GM20431 (cell line): ENCODE measurements around the gene HNRNPA1L2.
"Not testable (repeated sequence)": the region's sequence is repeated elsewhere in the genome, so short reads cannot be mapped to it uniquely, and the experiment has no call there.

ENCODE experiments used
- in situ Hi-C: fragments of 300-500 bp; cut with MseI, MboI; formaldehyde crosslinking; loops from one replicate; pipeline ENCODE4 v1.15.0; 2020; ENCODE audit warnings: low sequenced_read_pairs; ENCODE audit not compliant: unreplicated experiment

Gene HNRNPA1L2

DNA sequence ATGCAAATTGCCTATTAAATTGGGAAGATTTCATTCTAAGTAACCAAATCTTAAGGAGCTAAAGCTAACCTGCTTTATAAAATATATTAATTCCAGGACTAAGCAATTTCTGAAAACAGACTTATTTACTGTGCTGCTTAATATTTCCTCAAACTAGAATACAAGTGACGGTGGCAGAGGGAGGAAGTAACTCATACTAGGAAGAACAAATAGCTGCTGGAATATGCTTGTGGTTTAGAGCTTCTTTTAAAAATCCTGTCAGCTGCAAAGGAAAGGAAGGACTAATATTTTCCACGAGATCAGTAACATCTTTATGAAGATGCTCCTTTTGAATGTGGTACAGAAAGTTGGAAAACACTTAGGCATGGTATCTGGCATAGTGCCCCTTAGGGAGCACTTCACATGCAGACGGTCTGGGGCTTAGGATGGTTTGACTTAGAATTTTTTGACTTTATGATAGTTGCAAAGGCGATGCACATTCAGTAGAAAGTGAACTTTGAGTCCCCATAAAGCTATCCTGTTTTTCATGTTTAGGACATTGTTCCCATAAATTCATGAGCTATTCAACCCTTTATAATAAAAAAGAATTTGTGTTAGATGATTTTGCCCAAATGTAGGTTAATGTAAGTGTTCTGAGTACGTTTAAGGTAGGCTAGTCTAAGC, 3.4 kb upstream of the HNRNPA1L2 start:
- in situ Hi-C loops: no loop called here

DNA sequence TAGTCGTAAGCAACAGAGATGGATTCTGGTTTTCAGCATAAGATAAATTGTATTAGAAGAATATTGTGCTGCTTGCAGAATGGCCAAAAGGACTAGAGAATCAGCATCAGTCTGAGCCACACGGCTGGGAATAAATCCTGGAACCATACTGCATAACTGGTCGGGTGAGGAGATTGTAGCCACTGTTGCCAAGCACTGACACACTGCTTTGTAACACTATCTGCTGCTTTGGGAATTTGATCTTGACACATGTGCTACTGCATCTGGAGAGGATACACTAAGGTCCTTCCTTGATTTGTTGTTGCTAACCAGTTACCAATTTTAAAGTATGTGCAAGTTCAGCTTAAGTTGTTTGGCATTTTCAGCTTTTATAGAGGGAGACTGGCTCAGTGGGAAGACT, 1.9 kb downstream of the HNRNPA1L2 start:
- in situ Hi-C loops: no loop called here

DNA sequence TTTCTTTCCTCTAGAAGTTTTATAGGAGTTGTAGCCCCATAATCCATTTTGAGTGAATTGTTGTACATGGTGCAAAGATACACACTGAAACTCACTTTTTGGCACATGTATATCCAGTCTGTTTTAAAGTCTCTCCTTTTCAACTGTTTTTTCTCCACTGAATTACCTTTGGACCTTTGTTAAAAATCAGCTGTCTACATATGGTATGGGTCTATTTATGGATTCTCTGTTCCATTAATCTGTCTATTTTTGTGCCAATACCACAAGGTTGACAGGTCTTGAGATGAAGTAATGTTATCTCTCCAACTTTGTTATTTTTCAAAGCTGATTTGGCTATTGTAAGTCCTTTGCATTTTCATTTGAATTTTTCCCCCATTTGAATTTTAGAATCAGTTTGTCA, 4.7 kb downstream of the HNRNPA1L2 start:
- in situ Hi-C loops: no loop called here

DNA sequence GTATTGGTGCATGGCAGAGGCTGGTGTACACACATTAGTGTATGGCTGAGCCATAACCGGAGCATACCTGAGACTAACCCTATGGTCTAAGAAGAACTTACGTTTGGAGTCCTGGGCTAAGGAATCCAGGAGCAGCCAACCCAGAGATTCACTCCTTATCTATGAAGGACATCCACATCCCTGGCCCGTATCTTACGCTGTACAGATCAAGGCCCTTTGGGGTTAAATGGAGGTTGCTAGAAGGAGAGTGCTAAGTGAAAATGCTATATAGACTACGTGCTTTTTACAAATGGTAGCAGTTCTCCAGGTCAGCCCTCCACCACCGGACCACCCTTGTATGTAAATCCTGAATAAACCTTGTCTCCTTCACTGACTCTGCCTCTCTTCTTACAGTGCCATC, 8.5 kb downstream of the HNRNPA1L2 start:
- in situ Hi-C loops: no loop called here

DNA sequence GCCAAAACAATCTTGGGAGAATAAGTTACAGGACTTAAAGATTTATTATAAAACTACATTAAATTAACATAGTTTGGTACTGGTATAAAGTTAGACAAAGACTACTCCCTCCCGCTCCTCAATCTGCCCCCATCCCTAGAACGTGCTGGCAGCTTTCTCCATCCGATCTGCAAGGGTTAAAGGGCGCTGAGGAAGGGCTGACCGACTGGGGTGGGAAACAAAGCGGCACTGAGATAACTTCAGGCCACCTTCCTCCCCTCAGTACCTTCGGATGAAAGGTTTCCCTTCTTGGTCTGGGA, 9.6 kb downstream of the HNRNPA1L2 start:
- in situ Hi-C loops: no loop called here

DNA sequence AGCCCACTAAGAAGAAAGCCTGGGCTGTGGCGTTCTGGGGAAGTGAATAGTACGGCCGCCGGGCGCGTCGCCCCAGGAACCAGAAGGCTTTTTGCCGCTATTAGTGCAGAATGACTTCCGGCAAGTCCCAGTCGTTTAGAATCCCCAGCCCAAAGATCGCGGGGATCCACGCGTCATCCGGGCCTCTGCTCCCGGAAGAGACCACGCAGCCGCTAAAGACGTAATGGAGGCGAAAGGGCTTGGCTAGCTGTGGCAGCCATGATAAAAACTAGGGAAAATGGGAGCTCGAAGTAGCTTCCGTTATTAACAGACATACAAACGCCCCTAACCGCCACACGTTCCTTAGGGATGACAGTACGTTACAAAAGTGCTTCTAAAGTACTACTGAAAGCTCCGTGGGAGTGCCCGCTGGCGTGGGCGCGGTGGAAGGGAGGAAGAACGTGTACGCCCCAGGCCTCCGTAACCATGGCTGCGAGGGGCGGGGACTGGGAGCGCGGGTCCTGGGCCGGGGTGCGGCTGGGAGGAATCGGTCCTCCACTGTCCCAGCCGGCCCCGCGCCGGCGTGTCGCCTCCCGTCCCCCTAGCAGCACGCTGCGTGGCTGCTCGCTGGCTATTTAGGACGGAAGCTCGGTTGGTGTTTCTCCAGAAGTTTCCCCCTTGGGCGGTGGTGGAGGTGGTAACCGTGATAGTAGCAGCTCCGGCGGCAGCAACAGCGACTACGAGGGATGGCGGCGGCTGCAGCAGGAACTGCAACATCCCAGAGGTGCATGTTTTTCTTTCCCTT, 10.2 kb downstream of the HNRNPA1L2 start, which contains the start of gene SUGT1:
Gene SUGT1 (plus strand): TSS at position 641 of the 784 bp plus-strand sequence. CDS start 85 bp downstream, at position 726.
- in situ Hi-C loops: no loop called here

DNA sequence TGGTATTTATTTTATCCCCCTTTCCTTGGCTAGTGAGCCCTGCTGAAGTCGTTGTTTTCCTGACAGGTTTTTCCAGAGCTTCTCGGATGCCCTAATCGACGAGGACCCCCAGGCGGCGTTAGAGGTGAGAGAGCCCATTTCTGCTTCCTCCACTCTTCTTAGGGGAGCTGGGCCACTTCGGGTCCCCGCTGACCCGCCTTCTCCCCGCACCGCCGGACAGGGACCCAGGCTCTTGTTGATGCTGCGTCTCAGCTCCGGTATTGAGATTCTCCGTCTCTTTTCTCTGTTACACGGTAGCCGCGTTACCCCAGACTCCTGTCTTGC, 10.7 kb downstream of the HNRNPA1L2 start:
- in situ Hi-C loops: no loop called here

DNA sequence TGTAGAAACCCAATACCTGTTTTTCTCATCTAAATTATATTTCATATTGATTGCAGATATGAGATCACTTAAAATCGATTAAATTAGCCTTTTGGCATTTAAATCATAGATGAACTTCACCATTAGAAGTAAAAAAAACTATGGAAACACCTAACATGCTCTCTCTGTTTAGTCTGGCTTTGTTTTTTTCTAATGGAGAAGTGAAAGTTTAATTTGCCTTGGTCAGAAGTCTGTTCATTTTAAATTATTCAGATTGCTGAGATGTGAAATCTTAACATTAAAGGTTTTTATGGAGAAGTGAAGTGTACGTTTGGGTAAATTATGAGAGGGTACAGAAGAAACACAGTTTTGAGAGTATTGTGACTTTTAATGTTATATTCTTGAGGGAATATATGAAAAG, 17.1 kb downstream of the HNRNPA1L2 start:
- in situ Hi-C loops: no loop called here

DNA sequence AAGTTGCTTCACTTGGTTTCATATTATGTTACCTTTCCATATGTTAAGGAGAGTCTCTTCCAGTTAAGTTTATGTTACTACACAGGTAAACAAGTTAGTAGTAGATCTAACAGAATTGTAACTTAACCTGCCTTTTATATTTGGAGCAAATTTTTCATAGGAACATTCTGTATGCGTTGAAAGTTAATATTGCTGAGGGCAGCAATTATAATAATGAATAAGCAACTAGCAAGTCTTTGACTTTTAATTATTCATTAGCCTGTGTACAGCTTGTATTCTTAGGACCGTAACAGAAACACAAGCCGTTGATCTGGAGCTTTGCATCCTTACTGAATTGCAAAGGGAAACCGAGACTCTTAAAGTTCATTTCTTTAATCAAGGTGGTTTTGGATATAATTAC, 22.0 kb downstream of the HNRNPA1L2 start:
- in situ Hi-C loops: no loop called here

DNA sequence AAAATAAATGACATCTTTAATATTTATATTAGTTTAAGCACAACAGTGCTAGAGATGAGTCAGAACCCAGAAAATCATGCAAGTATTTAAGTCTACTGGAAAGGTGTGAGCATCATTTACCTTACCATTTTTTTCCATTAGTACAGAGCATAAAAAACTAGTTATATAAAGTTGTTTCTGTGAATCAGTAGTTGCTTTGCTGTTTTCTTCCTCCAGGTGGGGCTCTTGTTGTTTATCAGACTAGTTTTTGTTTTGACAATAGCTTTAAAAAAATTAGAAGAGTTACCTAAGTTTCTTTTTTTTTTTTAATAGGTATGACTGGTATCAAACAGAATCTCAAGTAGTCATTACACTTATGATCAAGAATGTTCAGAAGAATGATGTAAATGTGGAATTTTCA, 23.1 kb downstream of the HNRNPA1L2 start:
- in situ Hi-C loops: no loop called here

DNA sequence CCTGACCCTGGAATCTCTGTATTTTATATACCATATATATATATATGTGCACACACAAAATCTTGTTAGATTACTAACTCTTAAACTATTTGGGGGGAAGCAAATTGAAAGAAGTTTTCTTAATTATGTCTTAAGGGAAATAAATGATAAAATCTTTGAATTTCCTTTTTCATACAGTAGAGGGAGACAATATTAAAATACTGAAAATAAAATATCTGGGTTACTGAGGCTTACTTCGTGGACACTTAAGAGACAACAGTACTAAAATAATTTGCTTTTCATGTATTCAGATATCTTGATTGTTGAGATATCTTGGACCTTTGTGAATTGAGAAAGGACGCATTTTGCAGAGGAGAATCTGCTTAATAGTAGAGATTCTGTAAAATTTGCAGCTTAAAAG, 27.4 kb downstream of the HNRNPA1L2 start:
- in situ Hi-C loops: no loop called here

DNA sequence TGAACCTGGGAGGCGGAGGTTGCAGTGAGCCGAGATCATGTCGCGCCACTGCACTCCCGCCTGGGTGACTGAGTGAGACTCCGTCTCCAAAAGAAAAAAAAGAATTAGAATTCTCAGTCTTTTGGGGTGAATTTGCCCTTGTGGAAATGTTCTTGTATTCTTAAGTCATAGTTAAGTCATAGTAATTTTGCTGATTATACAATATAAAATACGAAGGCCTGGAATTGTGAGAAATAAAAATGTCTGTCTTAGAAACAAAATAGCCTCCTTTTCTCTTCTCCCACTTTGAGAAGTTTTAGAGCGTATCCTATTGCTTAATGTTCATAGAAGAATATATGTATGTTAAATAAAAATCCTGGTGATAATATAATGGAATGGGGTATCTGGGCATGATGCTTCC, 28.5 kb downstream of the HNRNPA1L2 start:
- in situ Hi-C loops: no loop called here

DNA sequence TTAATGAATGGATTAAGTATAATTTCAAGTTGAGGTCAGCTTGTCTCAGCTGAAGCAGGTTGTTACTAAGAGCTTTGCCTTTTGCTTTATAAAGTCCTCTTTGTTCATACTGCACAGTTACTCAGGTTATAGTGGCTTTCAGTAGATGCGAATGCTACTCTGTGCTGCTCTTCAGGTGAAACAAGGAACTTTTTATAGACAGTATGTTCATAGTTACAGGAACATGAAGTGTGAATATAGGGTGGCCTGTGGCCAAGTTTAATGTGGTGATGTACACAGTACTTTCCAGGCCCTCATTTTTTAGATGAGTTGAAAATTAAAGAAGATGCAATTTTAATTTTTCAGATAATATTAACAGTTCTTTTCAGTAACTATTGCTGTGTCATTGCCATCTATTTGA, 31.2 kb downstream of the HNRNPA1L2 start:
- in situ Hi-C loops: no loop called here

DNA sequence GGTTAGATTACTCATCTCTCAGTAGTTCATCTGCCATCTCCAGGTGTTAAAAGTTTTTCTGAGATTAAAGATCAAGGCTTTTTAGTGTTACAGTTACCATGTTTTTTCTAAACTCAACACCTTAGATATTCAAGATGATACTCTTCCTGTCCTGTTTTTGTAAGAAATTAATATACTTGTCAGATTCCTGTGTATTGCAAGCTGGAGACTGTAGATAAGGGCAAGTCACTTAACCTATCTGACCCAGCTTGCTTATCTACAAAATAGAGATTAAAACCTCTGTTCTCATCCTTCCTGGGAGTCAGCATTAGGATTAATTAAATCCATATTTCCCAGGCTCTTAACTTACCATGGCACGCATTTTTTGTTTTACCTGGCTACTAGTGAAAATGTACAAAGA, 35.6 kb downstream of the HNRNPA1L2 start:
- in situ Hi-C loops: no loop called here

DNA sequence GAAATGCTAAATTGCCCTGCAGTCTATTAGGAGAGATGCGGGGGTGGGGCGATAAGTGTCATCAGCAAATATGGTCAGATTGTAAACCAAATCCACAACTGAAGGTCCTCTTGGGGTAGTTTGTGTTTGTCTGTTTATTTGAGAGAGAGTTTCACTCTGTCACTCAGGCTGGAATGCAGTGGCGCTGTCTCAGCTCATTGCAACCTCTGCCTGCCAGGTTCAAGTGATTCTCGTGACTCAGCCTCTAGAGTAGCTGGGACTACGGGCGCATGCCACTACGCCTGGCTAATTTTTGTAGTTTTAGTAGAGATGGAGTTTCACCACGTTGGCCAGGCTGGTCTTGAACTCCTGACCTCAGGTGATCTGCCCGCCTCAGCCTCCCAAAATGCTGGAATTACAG, 43.6 kb downstream of the HNRNPA1L2 start:
- in situ Hi-C loops: not testable (repeated sequence)

DNA sequence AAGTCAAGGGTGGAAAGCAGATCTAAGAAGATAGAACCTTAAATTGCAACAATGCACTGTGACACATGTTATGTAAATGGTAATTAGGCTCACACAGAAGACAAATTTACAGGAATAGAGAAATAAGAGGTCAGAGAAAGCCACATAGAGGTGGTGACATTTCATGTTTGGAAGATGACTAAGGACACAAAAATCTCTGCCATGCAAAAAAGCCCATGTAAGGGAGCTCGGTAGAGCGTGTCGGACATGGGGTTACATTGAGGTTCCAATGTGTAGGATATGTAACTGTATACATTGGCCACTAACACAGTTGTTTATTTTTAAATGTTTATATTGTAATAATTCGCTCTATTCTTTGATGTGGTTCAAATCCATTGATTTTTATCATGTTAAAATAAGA, 44.1 kb downstream of the HNRNPA1L2 start:
- in situ Hi-C loops: no loop called here
